A204.1 (cell line): Measurements from ENCODE around the gene RAPSN.

Experiments
- FAIRE-seq: peaks from 2 replicates; lab custom pipeline; 2012; peaks lifted over from hg19 to GRCh38; lab: Jason Lieb, UNC

RAPSN gene

GRCh38 chr11:47407746-47408590 lies 41.0 kb downstream of the RAPSN start, which contains the start of gene SLC39A13:
Gene SLC39A13 (plus strand): TSS chr11:47408590. CDS start chr11:47410095, 1,505 bp downstream.
- FAIRE-seq, result no peak

DNA sequence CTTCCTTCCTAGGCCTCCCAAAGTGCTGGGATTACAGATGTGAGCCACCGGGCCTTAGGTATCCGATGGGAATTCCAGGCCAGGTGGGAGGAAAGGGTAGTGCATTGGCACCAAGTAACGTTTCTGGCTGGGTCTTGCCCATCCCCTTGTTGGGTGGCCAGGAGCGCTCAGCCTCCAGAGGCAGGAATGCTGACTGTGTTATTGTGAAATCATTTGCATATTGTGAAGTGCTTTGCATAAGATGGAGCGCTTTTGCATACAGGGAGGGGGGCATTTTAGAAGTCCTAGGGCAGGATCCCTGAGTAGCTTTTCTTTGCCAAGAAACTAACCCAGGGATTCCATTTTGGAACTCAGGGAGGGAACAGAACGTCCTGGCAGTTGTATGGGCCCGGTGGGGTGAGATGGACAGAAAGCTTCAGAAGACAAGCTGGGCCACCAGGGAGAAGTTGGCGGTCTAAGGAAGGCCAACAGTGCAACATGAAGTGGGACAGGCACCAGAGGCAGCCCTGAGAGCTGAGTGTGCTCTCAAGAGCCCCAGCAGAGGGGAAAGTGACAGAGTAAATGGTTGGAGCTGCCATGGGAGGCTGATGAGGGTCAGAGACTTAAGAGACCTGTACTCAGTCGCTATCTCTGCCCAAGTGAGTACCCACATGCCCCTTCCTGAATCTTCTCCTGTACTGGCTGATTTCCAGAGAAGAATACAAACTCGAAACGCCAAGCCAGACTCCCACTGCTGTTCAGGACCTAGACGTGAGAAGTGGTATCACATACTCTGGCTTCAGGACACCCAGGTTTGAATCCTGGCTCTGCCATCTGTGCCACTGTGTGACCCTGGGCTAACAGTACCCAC lies 41.8 kb downstream of the RAPSN start:
- no peak for FAIRE-seq

DNA sequence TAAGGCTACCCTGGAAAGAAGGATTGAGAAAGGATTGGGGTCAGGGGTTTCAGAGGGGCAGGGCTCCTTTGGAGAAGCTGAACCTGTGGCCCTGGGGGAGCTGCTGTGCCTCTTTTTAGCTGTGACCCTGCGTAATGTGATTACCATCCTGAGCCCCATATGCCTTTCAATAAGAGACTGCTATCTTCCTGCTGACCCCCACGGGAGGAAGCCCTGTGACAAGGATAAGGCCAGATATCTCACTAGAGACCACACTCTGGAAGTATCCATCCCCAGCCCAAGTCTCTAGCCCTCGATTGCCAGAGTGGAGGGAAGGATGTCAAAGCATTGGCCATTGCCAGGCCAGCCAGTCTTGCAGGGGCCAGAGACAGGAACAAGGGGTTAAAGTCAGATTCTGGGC lies 45.4 kb downstream of the RAPSN start:
- no peak for FAIRE-seq

DNA sequence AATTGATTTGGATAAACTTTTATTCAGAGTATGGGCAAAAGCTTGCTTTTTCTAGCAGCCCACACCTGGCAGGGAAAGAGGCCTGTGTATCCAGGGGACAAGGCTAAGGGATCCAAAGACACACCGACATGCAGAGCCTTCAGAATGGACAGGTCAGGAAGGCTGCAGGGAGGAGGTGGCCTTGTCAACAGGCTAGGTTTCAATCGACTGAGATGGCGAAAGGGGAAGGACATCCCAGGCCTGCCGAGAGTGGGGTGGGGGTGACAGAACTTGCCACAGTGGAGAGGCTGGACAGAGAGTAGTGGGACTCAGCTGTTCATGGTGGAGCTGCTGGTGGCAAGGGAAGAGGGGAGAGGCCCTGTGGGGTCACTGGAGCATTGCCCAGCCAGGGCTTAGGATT lies 45.8 kb downstream of the RAPSN start:
- FAIRE-seq, result no peak

- no peak for FAIRE-seq
Observed at GRCh38 chr11:47400768-47401279, 48.1 kb downstream of the RAPSN start.

DNA sequence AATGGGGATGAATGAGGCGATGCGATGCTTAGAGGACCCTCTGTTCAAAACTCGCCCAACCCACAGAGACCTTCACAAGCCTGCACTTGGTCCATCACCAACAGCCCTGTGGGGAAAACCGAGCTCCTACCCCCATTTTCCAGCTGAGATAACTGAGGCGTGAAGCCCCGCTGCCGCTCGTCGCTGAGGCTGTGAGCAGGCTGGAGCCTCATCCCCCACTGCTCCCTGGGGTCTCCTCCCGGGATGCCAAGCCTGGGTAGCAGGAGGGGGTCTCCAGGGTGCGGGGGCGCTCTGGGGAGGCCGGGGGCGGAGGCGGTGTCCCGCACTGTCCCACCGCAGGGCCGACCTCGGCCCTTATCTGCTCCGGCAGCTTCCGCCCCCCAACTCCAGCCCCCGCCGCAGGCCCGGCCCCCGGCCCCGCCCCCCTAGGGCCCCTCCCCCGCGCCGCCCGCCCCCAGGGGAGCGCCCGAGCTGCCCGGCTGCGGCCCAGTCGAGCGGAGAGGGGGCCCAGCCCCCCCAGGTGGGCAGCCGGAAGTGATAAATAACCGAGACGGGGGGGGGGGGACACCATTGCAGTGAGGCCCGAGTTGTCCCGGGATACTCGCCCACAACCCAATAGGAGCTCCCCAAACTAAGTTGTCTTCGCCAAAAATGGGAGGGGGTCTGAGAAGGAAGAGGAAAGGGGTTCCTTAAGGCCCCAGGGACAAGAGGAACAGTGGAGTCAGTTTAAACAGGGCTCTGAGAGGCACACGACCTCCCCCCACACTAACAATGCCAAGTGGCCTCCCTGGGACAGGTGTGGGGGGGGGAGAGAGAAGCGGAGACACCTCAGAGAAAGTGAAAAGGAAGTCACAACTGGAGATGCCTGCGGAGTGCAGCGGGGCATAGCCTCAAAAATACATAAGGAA lies 48.8 kb downstream of the RAPSN start:
- FAIRE-seq, result no peak

DNA sequence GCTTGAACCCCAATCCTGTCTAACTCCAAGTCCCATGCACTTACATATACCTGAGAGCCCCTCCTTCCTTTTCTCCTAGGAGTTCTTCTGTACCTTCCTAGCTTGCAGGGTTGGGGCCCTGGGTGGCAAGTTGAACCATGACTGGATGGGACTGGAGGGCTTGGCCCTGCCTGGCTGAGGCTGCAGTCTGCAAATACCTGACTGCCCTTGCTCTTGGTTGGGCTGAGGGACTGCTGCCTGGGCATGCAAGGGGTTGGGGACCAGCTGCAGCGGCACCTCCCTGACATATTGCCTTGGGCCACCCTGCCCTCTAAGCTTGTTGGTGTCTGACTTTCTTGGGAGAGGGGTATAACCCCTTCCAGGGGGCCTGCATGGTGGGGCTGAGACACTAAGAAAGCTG lies 50.4 kb downstream of the RAPSN start:
- FAIRE-seq, result no peak

GRCh38 chr11:47398011-47398410 lies 50.9 kb downstream of the RAPSN start:
- no peak for FAIRE-seq

GRCh38 chr11:47396049-47396320 lies 53.0 kb downstream of the RAPSN start:
- no peak for FAIRE-seq

GRCh38 chr11:47395223-47396048 lies 53.5 kb downstream of the RAPSN start:
- FAIRE-seq, result no peak

GRCh38 chr11:47394322-47395222 lies 54.4 kb downstream of the RAPSN start:
- FAIRE-seq, result no peak

GRCh38 chr11:47394050-47394321 lies 55.0 kb downstream of the RAPSN start:
- FAIRE-seq, result no peak

- no peak for FAIRE-seq
Observed at GRCh38 chr11:47393163-47394049, 55.5 kb downstream of the RAPSN start.

- no peak for FAIRE-seq
Observed at GRCh38 chr11:47392546-47393162, 56.3 kb downstream of the RAPSN start.

DNA sequence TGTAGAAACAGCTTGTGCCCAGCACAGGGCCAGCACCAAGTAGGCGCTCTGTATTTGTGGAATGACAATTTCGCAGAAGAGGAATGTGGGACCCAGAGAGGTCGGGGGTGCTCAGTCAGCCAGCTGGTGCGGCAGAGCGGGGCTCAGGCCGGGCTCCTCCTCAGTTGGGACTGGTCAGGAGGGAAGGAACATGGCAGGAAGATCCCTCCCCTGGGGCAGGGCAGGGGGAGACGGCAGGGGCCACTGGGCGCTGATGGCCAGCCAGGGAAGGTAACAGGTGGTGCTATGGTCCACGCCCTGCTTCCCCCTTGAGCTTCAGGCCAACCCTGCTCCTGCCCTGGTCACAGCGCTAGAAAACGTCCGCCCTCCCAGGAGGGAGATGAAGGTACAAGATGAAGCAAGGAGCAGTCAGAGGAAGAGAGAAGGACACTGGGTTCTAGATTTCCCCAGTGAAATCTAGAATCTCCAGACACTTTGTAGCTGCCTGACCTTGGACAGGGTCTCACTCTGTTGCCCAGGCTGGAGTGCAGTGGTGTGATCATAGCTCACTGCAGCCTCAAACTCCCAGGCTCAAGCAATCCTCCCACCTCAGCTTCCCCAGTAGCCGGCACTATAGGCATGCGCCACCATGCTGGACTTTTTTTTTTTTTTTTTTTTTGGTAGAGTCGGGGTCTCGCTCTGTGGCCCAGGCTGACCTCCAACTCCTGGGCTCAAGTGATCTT lies 57.1 kb downstream of the RAPSN start:
- no peak for FAIRE-seq

DNA sequence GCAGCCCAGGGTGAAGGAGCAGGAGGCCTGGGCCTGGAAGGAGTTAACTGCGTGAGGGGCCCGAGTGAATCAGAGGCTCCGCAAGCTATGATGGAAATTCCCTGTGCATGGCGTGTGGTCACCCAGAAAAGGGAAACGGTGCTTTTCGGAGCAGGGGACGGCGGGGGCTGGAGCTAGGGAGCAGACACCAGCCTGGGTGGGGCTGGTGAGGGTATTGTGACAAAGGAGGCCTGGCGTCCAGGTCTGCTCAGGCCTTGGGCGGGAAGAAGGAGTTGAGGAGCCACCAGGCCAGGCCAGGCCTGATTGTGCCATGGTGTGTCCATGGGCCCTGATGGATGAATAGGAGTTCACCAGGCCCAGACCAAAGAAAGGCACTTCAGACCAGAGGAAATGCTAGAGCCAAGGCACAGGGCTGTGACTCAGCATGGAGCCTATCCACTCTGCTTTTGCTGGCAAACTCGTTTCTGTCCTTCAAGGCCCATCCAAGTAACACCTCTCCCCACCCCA lies 57.8 kb downstream of the RAPSN start:
- FAIRE-seq, result no peak

DNA sequence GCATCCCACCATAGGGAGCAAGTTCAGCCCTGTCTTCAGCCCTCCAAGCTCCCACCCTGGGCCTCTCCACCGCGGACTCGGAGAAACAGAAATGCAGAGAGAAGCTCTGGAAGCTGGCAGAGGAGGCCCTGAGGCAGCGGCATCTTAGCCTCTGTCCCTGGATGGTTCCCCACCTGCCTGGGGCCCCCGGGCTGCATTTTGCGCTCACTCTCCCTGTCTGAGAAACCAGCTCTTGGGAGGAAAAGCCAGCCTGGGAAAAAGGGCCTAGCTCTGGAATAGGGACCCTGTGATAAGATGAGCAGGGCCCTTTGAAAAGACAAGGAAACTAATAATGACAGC lies 58.5 kb downstream of the RAPSN start:
- no peak for FAIRE-seq
